GM23248 (cell line): ENCODE results near the gene PLBD2. TPM values are rescaled to one million over a fixed set of nuclear protein-coding genes. Genes with fewer than 3 reads are reported as not detected.

ENCODE experiments used
- DNase-seq: peaks from one replicate; pipeline ENCODE4 v3.0.0-alpha.2; 2015
- H2AFZ ChIP-seq: fragments of 200-600 bp; sonication (generic); 2 replicates; pipeline ENCODE4 v1.6.1; 2016; ENCODE audit warnings: antibody characterized with exemption
- H3F3A ChIP-seq: fragments of 200-600 bp; sonication (generic); 2 replicates; pipeline ENCODE4 v1.6.1; 2016; ENCODE audit warnings: mild to moderate bottlenecking, antibody characterized with exemption, mixed run types; ENCODE audit not compliant: insufficient read depth
- H3K27ac ChIP-seq: fragments of 200-600 bp; sonication (generic); 2 replicates; pipeline ENCODE4 v1.5.1; 2016; ENCODE audit warnings: mild to moderate bottlenecking
- H3K27me3 ChIP-seq: fragments of 200-600 bp; sonication (generic); replicated peaks from 2 replicates; pipeline ENCODE4 v1.6.1; 2016; ENCODE audit warnings: mild to moderate bottlenecking; ENCODE audit not compliant: insufficient read depth
- H3K36me3 ChIP-seq: fragments of 200-600 bp; sonication (generic); 2 replicates; pipeline ENCODE4 v1.6.1; 2016; ENCODE audit warnings: low read depth, mild to moderate bottlenecking
- H3K4me1 ChIP-seq: fragments of 200-600 bp; sonication (generic); 2 replicates; pipeline ENCODE4 v1.6.1; 2016; ENCODE audit warnings: mild to moderate bottlenecking; ENCODE audit not compliant: insufficient read depth
- H3K4me2 ChIP-seq: fragments of 200-600 bp; sonication (generic); one replicate; pipeline ENCODE4 v1.6.1; 2016; ENCODE audit warnings: mild to moderate bottlenecking; ENCODE audit not compliant: unreplicated experiment
- H3K4me3 ChIP-seq: fragments of 200-600 bp; sonication (generic); 2 replicates; pipeline ENCODE4 v1.5.1; 2016; ENCODE audit warnings: mild to moderate bottlenecking
- H3K79me2 ChIP-seq: fragments of 200-600 bp; sonication (generic); 2 replicates; pipeline ENCODE4 v1.6.1; 2016; ENCODE audit warnings: mild to moderate bottlenecking; ENCODE audit not compliant: insufficient read depth
- H3K9ac ChIP-seq: fragments of 200-600 bp; sonication (generic); 2 replicates; pipeline ENCODE4 v1.6.1; 2016; ENCODE audit warnings: mild to moderate bottlenecking
- H3K9me2 ChIP-seq: fragments of 200-600 bp; sonication (generic); 2 replicates; pipeline ENCODE4 v1.6.1; 2016; ENCODE audit warnings: mixed run types, mild to moderate bottlenecking, moderate library complexity; ENCODE audit not compliant: insufficient read depth
- H3K9me3 ChIP-seq: fragments of 200-600 bp; sonication (generic); one replicate; pipeline ENCODE4 v1.6.1; 2017; ENCODE audit warnings: low read depth
- H4K20me1 ChIP-seq: fragments of 200-600 bp; sonication (generic); 2 replicates; pipeline ENCODE4 v1.6.0; 2016; ENCODE audit not compliant: insufficient read depth
- EZH2 ChIP-seq: fragments of 200-600 bp; sonication (generic); IDR thresholded peaks from 2 replicates; pipeline ENCODE4 v1.6.1; 2018; ENCODE audit warnings: antibody characterized with exemption, mild to moderate bottlenecking; ENCODE audit not compliant: insufficient read depth, poor library complexity, severe bottlenecking
- EZH2phosphoT487 ChIP-seq: fragments of 200-600 bp; sonication (generic); IDR thresholded peaks from 2 replicates; pipeline ENCODE4 v1.6.1; 2018; ENCODE audit warnings: antibody characterized with exemption, moderate library complexity, mild to moderate bottlenecking, low read depth; ENCODE audit not compliant: insufficient read depth
- WGBS, 2 experiments: methylation state at CpG; one replicate each; pipeline ENCODE4 v1.1.6; 2015 to 2017; ENCODE audit warnings: low lambda C conversion rate in 2 of 2, low coverage in 1 of 2; ENCODE audit errors: missing lambda C conversion rate in 2 of 2; 5-methylcytosine and 5-hydroxymethylcytosine counted together
- in situ Hi-C: fragments of 300-500 bp; cut with MboI; formaldehyde crosslinking; loops from 2 replicates; pipeline ENCODE4 v1.15.0; 2020
- polyA plus RNA-seq: library from polyadenylated mRNA; unstranded; fragments of >200 nt; fragmentation: Nextera tagmentation; extraction: Ambion mirVana; gene quantifications from 2 replicates; pipeline ENCODE4 v1.2.1, GENCODE V29; 2016
- total RNA-seq: library from RNA; depleted of rRNA; stranded (reverse); fragments of >200 nt; shearing (Covaris generic); gene quantifications from 2 replicates; pipeline ENCODE4 v1.2.3, GENCODE V29; 2014

Gene PLBD2
- total and polyA plus RNA-seq, 2 experiments from 2014 or later = 38.5 to 58.5 TPM

DNA sequence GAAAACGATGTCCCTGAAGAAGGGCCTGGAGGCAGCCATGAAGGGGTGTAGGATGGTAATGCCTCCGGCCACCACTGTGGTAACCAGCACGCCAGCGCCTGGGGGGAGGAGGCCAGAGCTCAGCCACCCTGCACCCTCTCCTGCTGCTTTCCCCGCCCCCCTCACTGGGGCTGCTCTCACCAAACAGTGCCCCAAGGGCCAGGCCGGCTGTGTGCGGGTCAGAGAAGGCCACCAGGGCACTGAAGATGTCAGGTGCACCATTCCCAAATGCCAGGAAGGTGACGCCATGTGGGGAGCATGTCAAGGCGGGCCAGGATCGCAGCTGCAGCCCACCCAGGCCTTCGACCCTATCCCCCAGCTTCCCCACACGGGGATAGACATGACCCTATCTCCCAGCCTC, 38.0 kb upstream of the PLBD2 start:
- Histone ChIP-seq H3K27me3 (no peaks in the 10 kb centered on the region), H2AFZ (no peak overlapping the region), H3F3A (peaks cover 5% of the 10 kb centered on the region; the same call in 1 of the 2 replicates), H3K36me3 (no peaks in the 10 kb centered on the region), H3K9me2 (no peaks in the 10 kb centered on the region), H3K79me2 (no peaks in the 10 kb centered on the region), H3K27ac (no peak overlapping the region), H3K4me3 (no peak overlapping the region), H3K4me1 (no peaks in the 10 kb centered on the region), H4K20me1 (no peaks in the 10 kb centered on the region), H3K9me3 (no peaks in the 10 kb centered on the region), H3K9ac (no peak overlapping the region), H3K4me2 (no peak overlapping the region)
- DNase-seq = no peak
- in situ Hi-C loops = no loop called here
- no peak for TF ChIP-seq EZH2phosphoT487
- TF ChIP-seq EZH2 = no peak
- WGBS, 2 experiments = 83 to 84% methylated on average over 11 to 12 of the region's 12 CpGs

DNA sequence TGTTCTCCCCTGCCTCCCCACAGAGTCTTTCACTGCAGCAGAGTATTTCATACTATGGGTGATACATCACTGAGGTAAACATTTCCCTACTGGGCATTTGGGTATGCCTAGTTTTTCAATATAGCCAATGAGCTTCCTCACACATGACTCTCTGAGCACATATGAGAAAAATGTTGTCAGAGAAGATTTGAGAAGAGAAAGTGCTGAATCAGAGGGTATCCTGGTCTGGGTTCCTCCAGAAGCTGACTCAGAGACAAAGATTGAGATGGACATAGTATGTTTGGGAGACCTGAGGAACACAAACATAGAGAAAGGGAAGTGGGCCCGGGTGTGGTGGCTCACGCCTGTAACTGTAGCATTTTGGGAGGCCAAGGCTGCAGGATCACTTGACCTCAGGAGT, 36.0 kb upstream of the PLBD2 start:
- Histone ChIP-seq H3K9me3 (no peaks in the 10 kb centered on the region), H2AFZ (no peak overlapping the region), H4K20me1 (no peaks in the 10 kb centered on the region), H3F3A (peaks cover 18% of the 10 kb centered on the region; the same call in 1 of the 2 replicates), H3K27me3 (no peaks in the 10 kb centered on the region), H3K36me3 (no peaks in the 10 kb centered on the region), H3K79me2 (no peaks in the 10 kb centered on the region), H3K4me3 (no peak overlapping the region), H3K9me2 (no peaks in the 10 kb centered on the region), H3K27ac (peak overlapping the region; percentile 44), H3K9ac (no peak overlapping the region), H3K4me2 (no peak overlapping the region), H3K4me1 (peaks cover 4% of the 10 kb centered on the region; the same call in 1 of the 2 replicates)
- 81 to 95% methylated on average over 2 of the region's 2 CpGs for WGBS, 2 experiments
- in situ Hi-C loops = no loop called here
- peak; percentile 83 for DNase-seq
- TF ChIP-seq EZH2phosphoT487 (no peak), EZH2 (no peak)

DNA sequence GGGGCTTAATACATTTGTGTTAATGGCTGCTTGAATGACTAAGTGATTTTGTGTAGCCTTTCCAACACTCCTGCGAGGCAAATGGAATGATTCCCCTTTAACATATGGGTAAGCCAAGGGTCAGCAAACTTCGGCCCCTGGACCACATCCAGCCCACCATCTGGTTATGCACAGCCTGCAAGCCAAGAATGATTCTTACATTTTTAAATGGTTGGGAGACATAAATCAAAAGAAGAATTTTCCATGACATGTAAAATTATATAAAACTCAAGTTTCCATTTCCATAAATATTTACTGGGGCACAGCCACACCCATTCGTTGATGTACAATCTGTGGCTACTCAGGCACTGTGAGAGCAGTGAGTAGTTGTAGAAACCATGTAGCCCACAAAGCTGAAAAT, 32.5 kb upstream of the PLBD2 start:
- Histone ChIP-seq H3F3A (peaks cover 18% of the 10 kb centered on the region; the same call in 1 of the 2 replicates), H2AFZ (no peak overlapping the region), H3K36me3 (no peaks in the 10 kb centered on the region), H3K4me2 (no peak overlapping the region), H3K79me2 (no peaks in the 10 kb centered on the region), H3K9me2 (no peaks in the 10 kb centered on the region), H3K4me3 (no peak overlapping the region), H4K20me1 (no peaks in the 10 kb centered on the region), H3K27me3 (no peaks in the 10 kb centered on the region), H3K9me3 (no peaks in the 10 kb centered on the region), H3K4me1 (peaks cover 4% of the 10 kb centered on the region; the same call in 1 of the 2 replicates), H3K27ac (peak overlapping the region; percentile 1), H3K9ac (no peak overlapping the region)
- 15 to 25% methylated on average over 3 of the region's 3 CpGs for whole genome bisulfite sequencing, 2 experiments
- TF ChIP-seq EZH2 = no peak
- no peak for TF ChIP-seq EZH2phosphoT487
- in situ Hi-C loops = no loop called here
- peak; percentile 55 for DNase-seq

DNA sequence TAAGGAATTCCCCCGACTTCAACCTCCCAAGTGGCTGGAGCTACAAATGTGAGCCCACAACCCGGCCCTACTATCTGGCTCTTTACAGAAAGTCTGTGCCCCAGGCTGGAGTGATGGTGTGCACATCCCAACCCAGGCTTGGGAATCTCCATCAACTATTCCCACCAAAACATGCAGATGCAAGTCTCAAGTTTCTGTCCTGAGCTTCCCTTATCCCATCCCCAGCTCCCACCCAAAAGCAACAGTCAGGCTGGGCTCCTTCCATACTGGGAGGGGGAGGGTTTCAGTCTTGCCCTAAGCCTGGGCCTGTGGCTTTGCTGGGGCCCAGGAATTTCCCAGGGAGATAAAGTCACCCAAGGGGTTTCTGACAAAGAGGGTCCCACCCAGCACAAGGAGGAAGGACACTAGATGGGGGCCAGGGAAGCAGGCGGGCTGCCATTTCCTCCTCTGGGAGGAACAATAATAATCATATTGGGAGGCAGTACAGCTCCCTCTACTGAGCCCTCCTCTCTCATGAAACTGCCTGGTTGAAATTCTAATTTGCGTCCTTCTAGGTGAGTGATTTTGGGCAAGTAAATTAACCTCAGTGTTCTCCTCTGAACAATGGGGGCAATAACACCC, 31.5 kb upstream of the PLBD2 start:
- no peak overlapping the region for H2AFZ ChIP-seq
- no peak overlapping the region for H3K4me3 ChIP-seq
- in situ Hi-C loops = no loop called here
- no peak for TF ChIP-seq EZH2phosphoT487
- TF ChIP-seq EZH2 = no peak
- no peak overlapping the region for H3K4me2 ChIP-seq
- H3K79me2 ChIP-seq = no peaks in the 10 kb centered on the region
- no peaks in the 10 kb centered on the region for H3K9me3 ChIP-seq
- 61% methylated on average over 4 of the region's 4 CpGs for WGBS, 2 experiments
- peaks cover 18% of the 10 kb centered on the region; the same call in 1 of the 2 replicates for H3F3A ChIP-seq
- H4K20me1 ChIP-seq = no peaks in the 10 kb centered on the region
- H3K27me3 ChIP-seq = no peaks in the 10 kb centered on the region
- H3K27ac ChIP-seq = no peak overlapping the region
- H3K4me1 ChIP-seq = peaks cover 4% of the 10 kb centered on the region; the same call in 1 of the 2 replicates
- no peak for DNase-seq
- no peaks in the 10 kb centered on the region for H3K9me2 ChIP-seq
- no peaks in the 10 kb centered on the region for H3K36me3 ChIP-seq
- H3K9ac ChIP-seq = no peak overlapping the region
